K562 (cell line): ENCODE measurements around the gene TARBP2. TPM values are rescaled to one million over a fixed set of nuclear protein-coding genes. Genes with fewer than 3 reads are reported as not detected.

Experiments used
- ATF7 ChIP-seq: fragments of 450-650 bp; IDR thresholded peaks from 2 replicates; pipeline ENCODE4 v1.7.1; 2014; ENCODE audit warnings: mild to moderate bottlenecking, moderate library complexity
- BRF2 ChIP-seq: IDR thresholded peaks from 3 replicates; pipeline ENCODE4 v1.6.1; 2011; ENCODE audit warnings: borderline replicate concordance, mild to moderate bottlenecking; ENCODE audit not compliant: insufficient read length, insufficient read depth
- C11orf30 ChIP-seq: fragments of 450-650 bp; IDR thresholded peaks from 2 replicates; pipeline ENCODE4 v1.6.1; 2016; ENCODE audit warnings: low read depth, mild to moderate bottlenecking
- E2F3 ChIP-seq: fragments of 250-450 bp; sonication (Bioruptor Pico); IDR thresholded peaks from 2 replicates; pipeline ENCODE4 v1.4.0; 2020; ENCODE audit warnings: mild to moderate bottlenecking
- EHMT2 ChIP-seq: fragments of 450-650 bp; IDR thresholded peaks from 2 replicates; pipeline ENCODE4 v1.6.1; 2018; ENCODE audit warnings: antibody characterized with exemption
- EP300 ChIP-seq: IDR thresholded peaks from 2 replicates; pipeline ENCODE4 v1.6.1; 2012; ENCODE audit warnings: low read length, improper control_type of control experiment
- GABPA ChIP-seq: fragments of 200-800 bp; sonication (Bioruptor generic); conservative IDR thresholded peaks from 2 replicates; pipeline ENCODE4 v1.6.1; 2016; ENCODE audit warnings: low read depth, missing genetic modification characterization, missing compliant biosample characterization
- GABPB1 ChIP-seq: sonication (generic); formaldehyde crosslinking; IDR thresholded peaks from 2 replicates; pipeline ENCODE4 v1.8.0; 2022; ENCODE audit warnings: mild to moderate bottlenecking, missing genetic modification reagents
- HDAC1 ChIP-seq, 2 experiments: fragments of 450-650 bp; IDR thresholded peaks; 2 replicates each; pipeline ENCODE4 v1.6.1; 2016 to 2017; ENCODE audit warnings: inconsistent platforms in 1 of 2, mild to moderate bottlenecking in 1 of 2, moderate library complexity in 1 of 2
- LEF1 ChIP-seq: fragments of 450-650 bp; IDR thresholded peaks from 2 replicates; pipeline ENCODE4 v1.6.1; 2016; ENCODE audit warnings: mild to moderate bottlenecking
- MEF2D ChIP-seq: conservative IDR thresholded peaks from 2 replicates; pipeline ENCODE4 v1.6.1; 2016; ENCODE audit warnings: low read depth, missing genetic modification characterization, missing compliant biosample characterization
- MNT ChIP-seq, 2 experiments: fragments of 450-650 bp; conservative IDR thresholded peaks; 2 replicates each; pipeline ENCODE4 v1.6.1; 2017; ENCODE audit warnings: mild to moderate bottlenecking in 2 of 2, moderate library complexity in 2 of 2
- POLR3G ChIP-seq: IDR thresholded peaks from 2 replicates; pipeline ENCODE4 v1.6.1; 2011; ENCODE audit not compliant: insufficient read length, insufficient replicate concordance; ENCODE audit errors: extremely low read depth
- PYGO2 ChIP-seq: fragments of 450-650 bp; IDR thresholded peaks from 2 replicates; pipeline ENCODE4 v1.6.1; 2016; ENCODE audit warnings: mild to moderate bottlenecking, missing genetic modification characterization, moderate library complexity, missing compliant biosample characterization
- RBBP5 ChIP-seq: fragments of 200-600 bp; sonication (generic); IDR thresholded peaks from 2 replicates; pipeline ENCODE4 v1.6.1; 2012; ENCODE audit warnings: borderline replicate concordance, mild to moderate bottlenecking, low read length, control low read depth, inconsistent platforms; ENCODE audit not compliant: insufficient read depth, poor library complexity, severe bottlenecking
- RBM39 ChIP-seq: fragments of 200-400 bp; formaldehyde crosslinking; optimal IDR thresholded peaks from 2 replicates; pipeline ENCODE3; 2018; ENCODE audit warnings: low read depth, low read length
- RFX5 ChIP-seq: IDR thresholded peaks from 2 replicates; pipeline ENCODE4 v1.6.1; 2011; ENCODE audit warnings: low read depth, mild to moderate bottlenecking, improper control_type of control experiment, low read length
- SNAPC5 ChIP-seq: fragments of 250-450 bp; sonication (Bioruptor Pico); IDR thresholded peaks from 2 replicates; pipeline ENCODE4 v1.8.0; 2021; ENCODE audit warnings: moderate library complexity, mild to moderate bottlenecking, inconsistent platforms
- ZKSCAN8 ChIP-seq: fragments of 200-800 bp; sonication (Bioruptor generic); IDR thresholded peaks from 2 replicates; pipeline ENCODE4 v1.6.1; 2016; ENCODE audit warnings: missing genetic modification characterization, missing compliant biosample characterization
- ZNF146 ChIP-seq: IDR thresholded peaks from one replicate; pipeline ENCODE4 v1.6.1; 2018; ENCODE audit warnings: missing compliant biosample characterization; ENCODE audit not compliant: unreplicated experiment
- ZNF592 ChIP-seq: fragments of 450-650 bp; IDR thresholded peaks from 2 replicates; pipeline ENCODE4 v1.6.1; 2017; ENCODE audit warnings: antibody characterized with exemption, mild to moderate bottlenecking
- ZNF699 ChIP-seq: fragments of 250-450 bp; sonication (Bioruptor Pico); IDR thresholded peaks from 2 replicates; pipeline ENCODE4 v1.8.0; 2021; ENCODE audit warnings: mild to moderate bottlenecking, moderate library complexity; ENCODE audit not compliant: insufficient replicate concordance
- polyA plus RNA-seq, 8 experiments: library from polyadenylated mRNA; depleted of rRNA in 4 of 8; stranded (reverse) in 5 of 8; unstranded in 3 of 8; fragments of >200 nt; fragmentation: Nextera tagmentation in 2 of 8; fragmentation: Illumina TruSeq in 1 of 8; extraction: Ambion mirVana in 2 of 8; extraction: Trizol in 1 of 8; gene quantifications; 2 replicates each; pipeline versions ENCODE4 v1.2.1 to v1.2.3, GENCODE V29; 2011 to 2014; ENCODE audit warnings: inconsistent platforms in 1 of 8, missing spikeins in 1 of 8
- total RNA-seq, 7 experiments: library from RNA; depleted of rRNA in 6 of 7; stranded (reverse); fragments of >200 nt in 6 of 7; fragmentation: Illumina TruSeq in 2 of 7; extraction: Trizol in 2 of 7; gene quantifications; 2 replicates each; pipeline versions ENCODE4 v1.2.1 to v1.2.3, GENCODE V29; 2011 to 2021; ENCODE audit warnings: low replicate concordance in 1 of 7

TARBP2 gene
- total and polyA plus RNA-seq, 9 of the 15 experiments (the other 6 are each of a cell fraction or from before 2014, with no cell fraction given) = 5.6 to 69.0 (median 44.6) TPM

GRCh38 chr12:53493610-53494391, 7.3 kb upstream of the TARBP2 start (continued):
- TF ChIP-seq RBM39 = no peak
- no peak for TF ChIP-seq GABPA (tag)
- TF ChIP-seq E2F3 = no peak
- 0 out of 2 replicates have a peak, but pooled peaks have one; percentile 26 for TF ChIP-seq MEF2D
- no peak for TF ChIP-seq ATF7
- peak in 1 of 2 experiments; percentile 49; a peak in 2 of 4 replicates for TF ChIP-seq MNT (conservative IDR thresholded peaks at IDR 0.05)
- TF ChIP-seq BRF2 = no peak
- TF ChIP-seq POLR3G = no peak
- TF ChIP-seq GABPB1 (CRISPR knock-in tag) = no peak
- no peak for TF ChIP-seq ZNF592
- 0 out of 2 replicates have a peak, but pooled peaks have one; percentile 14 for TF ChIP-seq LEF1
- no peak for TF ChIP-seq PYGO2 (tag)
- TF ChIP-seq ZNF699 = no peak
- TF ChIP-seq ZKSCAN8 (CRISPR knock-in tag) = no peak
- no peak for TF ChIP-seq C11orf30
- peak; percentile 24; the same call in 1 of the 2 replicates for TF ChIP-seq EP300
- TF ChIP-seq EHMT2 = no peak
- TF ChIP-seq SNAPC5 (CRISPR knock-in tag) = no peak
- TF ChIP-seq ZNF146 (CRISPR knock-in tag) = no peak
- TF ChIP-seq HDAC1 (IDR thresholded peaks at IDR 0.05) = peak in 1 of 2 experiments; percentile 22; a peak in 1 of 4 replicates
- no peak for TF ChIP-seq RFX5
- TF ChIP-seq RBBP5 = peak; percentile 30
